ENCODE results near the gene TEX19. TPM values are rescaled to one million over a fixed set of nuclear protein-coding genes. Genes with fewer than 3 reads are reported as not detected.
"Not testable (repeated sequence)": the region's sequence is repeated elsewhere in the genome, so short reads cannot be mapped to it uniquely, and the experiment has no call there.

TEX19 gene
- total RNA-seq, 1 experiment from 2014 or later: 0.24 TPM

- no peak for DNase-seq (ENCODE audit: low read depth)
Observed at GRCh38 chr17:82354804-82355308, 4.2 kb upstream of the TEX19 start.

- no peak for DNase-seq (ENCODE audit: low read depth)
Observed at GRCh38 chr17:82355770-82356427, 3.1 kb upstream of the TEX19 start.

- no peak for DNase-seq (ENCODE audit: low read depth)
Observed at GRCh38 chr17:82356845-82357355, 2.1 kb upstream of the TEX19 start.

- DNase-seq (ENCODE audit: low read depth): no peak
Observed at GRCh38 chr17:82357394-82357793, 1.7 kb upstream of the TEX19 start.

GRCh38 chr17:82359451-82360074 lies 516 bp downstream of the TEX19 start:
- peak; percentile 39 for DNase-seq (ENCODE audit: low read depth)

GRCh38 chr17:82361885-82362633 lies 3.0 kb downstream of the TEX19 start:
- no peak for DNase-seq (ENCODE audit: low read depth)

- DNase-seq (ENCODE audit: low read depth): no peak
Observed at GRCh38 chr17:82365606-82366295, 6.7 kb downstream of the TEX19 start.

DNA sequence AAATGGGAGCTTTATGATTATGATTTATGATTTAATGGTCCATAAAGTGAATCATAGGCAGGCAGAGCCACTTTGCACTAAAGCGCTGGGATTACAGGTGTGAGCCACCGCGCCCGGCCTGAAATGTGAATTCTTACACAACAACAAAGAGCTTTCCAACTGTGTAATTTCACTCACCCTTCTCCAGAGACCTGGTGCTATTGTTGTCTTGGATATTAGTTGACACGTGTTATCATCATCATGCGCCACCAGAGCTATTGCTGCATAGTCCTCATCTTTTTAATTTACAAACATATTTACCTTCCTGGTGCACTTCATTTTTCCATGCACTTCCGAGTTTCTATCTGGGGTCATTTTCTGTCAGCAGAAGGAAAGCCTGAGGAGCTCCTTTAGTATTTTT lies 7.7 kb downstream of the TEX19 start:
- no peak for DNase-seq (ENCODE audit: low read depth)

DNA sequence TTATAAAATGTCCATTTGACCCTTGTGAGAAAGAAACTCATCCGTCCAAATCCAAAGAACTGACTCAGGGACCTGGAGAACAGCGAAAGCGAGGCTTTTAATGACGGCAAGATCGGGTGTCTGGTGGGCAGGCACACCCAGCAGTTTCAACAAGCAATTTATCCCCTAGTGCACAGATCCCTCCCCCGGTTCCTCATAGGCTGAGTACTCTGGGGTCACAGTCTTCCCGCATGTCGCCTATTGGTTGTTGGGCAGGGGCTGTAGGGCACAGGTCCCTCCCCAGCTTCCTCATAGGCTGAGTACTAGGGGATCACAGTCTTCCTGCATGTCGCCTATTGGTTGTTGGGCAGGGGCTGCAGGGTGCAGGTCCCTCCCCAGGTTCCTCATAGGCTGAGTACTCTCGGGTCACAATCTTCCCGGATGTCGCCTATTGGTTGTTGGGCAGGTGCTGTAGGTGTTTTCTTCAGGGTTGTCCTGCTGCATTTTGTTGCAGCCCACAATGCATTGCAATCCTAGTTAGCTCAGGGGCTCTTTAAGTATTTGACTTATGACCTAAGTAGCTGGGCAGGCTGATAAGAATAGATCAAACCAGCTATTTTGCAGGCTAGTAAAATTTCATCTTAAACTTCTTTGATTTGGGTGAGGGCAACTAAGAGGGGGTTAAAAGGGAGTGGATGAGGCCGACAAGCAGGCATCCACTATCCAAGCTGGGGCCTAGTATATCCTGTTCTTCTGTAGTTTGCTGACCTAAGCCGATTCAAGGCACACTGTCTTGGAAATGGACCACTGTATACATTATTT lies 8.9 kb downstream of the TEX19 start:
- DNase-seq (ENCODE audit: low read depth): peak; percentile 41

DNA sequence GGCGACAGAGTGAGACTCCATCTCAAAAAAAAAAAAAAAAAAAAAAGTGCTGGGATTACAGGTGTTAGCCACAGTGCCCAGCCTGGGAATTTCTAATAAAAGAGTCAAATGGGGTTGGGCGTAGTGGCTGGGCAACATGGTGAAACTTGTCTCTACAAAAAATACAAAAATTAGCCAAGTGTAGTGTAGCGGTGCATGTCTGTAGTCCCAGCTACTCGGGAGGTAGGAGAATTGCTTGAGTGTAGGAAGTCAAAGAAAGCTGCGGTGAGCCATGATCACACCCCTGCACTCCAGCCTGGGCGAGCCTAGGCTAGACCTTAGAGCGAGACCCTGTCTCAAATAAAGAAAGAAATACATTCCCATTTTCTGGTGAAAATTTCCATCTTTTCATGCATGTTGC lies 10.2 kb downstream of the TEX19 start:
- DNase-seq (ENCODE audit: low read depth): no peak

GRCh38 chr17:82370471-82371332 lies 11.7 kb downstream of the TEX19 start:
- DNase-seq (ENCODE audit: low read depth): peak; percentile 26

- no peak for DNase-seq (ENCODE audit: low read depth)
Observed at GRCh38 chr17:82371333-82372248, 12.5 kb downstream of the TEX19 start, which contains the start of gene UTS2R. Gene UTS2R (plus strand): TSS chr17:82371765. CDS start chr17:82374325, 2,560 bp downstream.

GRCh38 chr17:82372249-82373071 lies 13.4 kb downstream of the TEX19 start:
- DNase-seq (ENCODE audit: low read depth): no peak

GRCh38 chr17:82373072-82373452 lies 14.0 kb downstream of the TEX19 start:
- not testable (repeated sequence) for DNase-seq (ENCODE audit: low read depth)

DNA sequence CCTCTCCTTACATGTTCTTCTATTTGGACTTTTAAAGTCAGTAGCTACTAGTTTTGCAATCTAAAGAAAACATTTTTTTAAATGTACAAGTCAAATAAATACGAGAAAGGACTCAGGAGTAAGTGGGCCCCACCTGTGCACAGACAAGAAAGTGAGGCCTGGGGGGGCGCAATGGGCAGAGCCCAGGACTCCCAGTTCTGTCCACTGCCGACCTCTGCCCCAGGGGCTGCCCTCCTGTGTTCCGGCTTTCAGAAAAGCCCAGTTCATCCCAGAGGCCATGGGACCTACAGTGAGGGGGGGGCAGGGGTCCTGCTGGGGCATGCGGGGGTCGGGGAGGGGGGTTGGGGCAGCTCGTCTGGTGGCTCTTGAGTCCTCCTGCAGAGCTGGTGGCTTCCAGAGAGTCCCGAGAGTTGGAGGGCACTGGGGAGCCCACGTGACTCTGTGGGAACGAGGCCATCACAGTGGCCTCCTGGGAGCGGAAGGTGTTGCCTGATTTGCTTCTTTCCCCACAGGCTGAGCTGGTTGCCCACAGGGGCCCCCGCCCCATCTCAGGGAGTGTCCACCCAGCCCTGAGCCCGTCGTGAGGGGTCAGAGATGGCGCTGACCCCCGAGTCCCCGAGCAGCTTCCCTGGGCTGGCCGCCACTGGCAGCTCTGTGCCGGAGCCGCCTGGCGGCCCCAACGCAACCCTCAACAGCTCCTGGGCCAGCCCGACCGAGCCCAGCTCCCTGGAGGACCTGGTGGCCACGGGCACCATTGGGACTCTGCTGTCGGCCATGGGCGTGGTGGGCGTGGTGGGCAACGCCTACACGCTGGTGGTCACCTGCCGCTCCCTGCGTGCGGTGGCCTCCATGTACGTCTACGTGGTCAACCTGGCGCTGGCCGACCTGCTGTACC lies 14.9 kb downstream of the TEX19 start:
- DNase-seq (ENCODE audit: low read depth): no peak

DNA sequence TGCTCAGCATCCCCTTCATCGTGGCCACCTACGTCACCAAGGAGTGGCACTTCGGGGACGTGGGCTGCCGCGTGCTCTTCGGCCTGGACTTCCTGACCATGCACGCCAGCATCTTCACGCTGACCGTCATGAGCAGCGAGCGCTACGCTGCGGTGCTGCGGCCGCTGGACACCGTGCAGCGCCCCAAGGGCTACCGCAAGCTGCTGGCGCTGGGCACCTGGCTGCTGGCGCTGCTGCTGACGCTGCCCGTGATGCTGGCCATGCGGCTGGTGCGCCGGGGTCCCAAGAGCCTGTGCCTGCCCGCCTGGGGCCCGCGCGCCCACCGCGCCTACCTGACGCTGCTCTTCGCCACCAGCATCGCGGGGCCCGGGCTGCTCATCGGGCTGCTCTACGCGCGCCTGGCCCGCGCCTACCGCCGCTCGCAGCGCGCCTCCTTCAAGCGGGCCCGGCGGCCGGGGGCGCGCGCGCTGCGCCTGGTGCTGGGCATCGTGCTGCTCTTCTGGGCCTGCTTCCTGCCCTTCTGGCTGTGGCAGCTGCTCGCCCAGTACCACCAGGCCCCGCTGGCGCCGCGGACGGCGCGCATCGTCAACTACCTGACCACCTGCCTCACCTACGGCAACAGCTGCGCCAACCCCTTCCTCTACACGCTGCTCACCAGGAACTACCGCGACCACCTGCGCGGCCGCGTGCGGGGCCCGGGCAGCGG lies 15.7 kb downstream of the TEX19 start:
- no peak for DNase-seq (ENCODE audit: low read depth)

All from RPMI7951 (cell line).